OCI-LY7 (cell line): ENCODE results near the gene SLC19A1. TPM values are rescaled to one million over a fixed set of nuclear protein-coding genes. Genes with fewer than 3 reads are reported as not detected.

Source experiments
- BruUV-seq: library from RNA; stranded (reverse); fragments of 400-500 nt; replicated peaks from 2 replicates; lab custom pipeline; 2021; lab: Mats Ljungman, UMichigan
- CTCF ChIA-PET: fragments of 300-600 bp; sonication (Branson Sonifier 250); formaldehyde crosslinking; loops from one replicate; lab custom pipeline; 2022; ENCODE audit warnings: antibody characterized with exemption; ENCODE audit not compliant: unreplicated experiment; lab: Charles Lee
- POLR2A ChIA-PET: fragments of 300-600 bp; sonication (Branson Sonifier 250); formaldehyde crosslinking; loops from one replicate; lab custom pipeline; 2022; ENCODE audit warnings: antibody characterized with exemption; lab: Charles Lee
- DNase-seq: peaks from one replicate; pipeline ENCODE4 v3.0.0-alpha.2; 2015; ENCODE audit warnings: low spot score
- H2AFZ ChIP-seq: fragments of 200-600 bp; sonication (generic), shearing (Covaris generic); 2 replicates; pipeline ENCODE4 v1.6.1; 2014; ENCODE audit warnings: mild to moderate bottlenecking, antibody characterized with exemption, low read length, moderate library complexity
- H3K27ac ChIP-seq: fragments of 200-600 bp; sonication (generic); 2 replicates; pipeline ENCODE4 v1.5.1; 2014; ENCODE audit warnings: mixed run types, low read depth, mild to moderate bottlenecking, moderate library complexity, low read length, inconsistent platforms; ENCODE audit not compliant: poor library complexity, severe bottlenecking
- H3K36me3 ChIP-seq: fragments of 200-600 bp; sonication (generic); 2 replicates; pipeline ENCODE4 v1.6.1; 2014; ENCODE audit warnings: mild to moderate bottlenecking, antibody characterized with exemption, low read length, moderate library complexity, mixed read lengths; ENCODE audit not compliant: insufficient read depth
- H3K4me1 ChIP-seq: fragments of 200-600 bp; sonication (generic); 2 replicates; pipeline ENCODE4 v1.5.1; 2014; ENCODE audit warnings: mild to moderate bottlenecking, low read length; ENCODE audit not compliant: insufficient read depth, poor library complexity, severe bottlenecking
- H3K4me2 ChIP-seq: fragments of 200-600 bp; sonication (generic); 2 replicates; pipeline ENCODE4 v1.6.1; 2014; ENCODE audit warnings: mild to moderate bottlenecking, low read length
- H3K4me3 ChIP-seq: fragments of 200-600 bp; sonication (generic); 2 replicates; pipeline ENCODE4 v1.5.1; 2014; ENCODE audit warnings: mild to moderate bottlenecking, low read depth, low read length; ENCODE audit not compliant: poor library complexity, severe bottlenecking
- H3K79me2 ChIP-seq: fragments of 200-600 bp; sonication (generic); 2 replicates; pipeline ENCODE4 v1.6.1; 2016; ENCODE audit warnings: low read depth, mild to moderate bottlenecking, low read length, moderate library complexity, mixed read lengths; ENCODE audit not compliant: insufficient read depth
- H3K9me2 ChIP-seq: fragments of 200-600 bp; sonication (generic); 2 replicates; pipeline ENCODE4 v1.6.1; 2016; ENCODE audit warnings: mild to moderate bottlenecking, low read length, mixed read lengths; ENCODE audit not compliant: insufficient read depth
- H3K9me3 ChIP-seq: fragments of 200-600 bp; sonication (generic); 2 replicates; pipeline ENCODE4 v1.6.1; 2014; ENCODE audit warnings: mild to moderate bottlenecking, mixed run types, low read length, mixed read lengths
- H4K20me1 ChIP-seq: fragments of 200-600 bp; sonication (generic); 2 replicates; pipeline ENCODE4 v1.6.1; 2014; ENCODE audit warnings: mild to moderate bottlenecking, antibody characterized with exemption, low read length, moderate library complexity, mixed read lengths; ENCODE audit not compliant: insufficient read depth
- EZH2phosphoT487 ChIP-seq: fragments of 200-600 bp; sonication (generic); IDR thresholded peaks from 2 replicates; pipeline ENCODE4 v1.6.1; 2018; ENCODE audit warnings: low read depth, borderline replicate concordance, mild to moderate bottlenecking, mixed run types, antibody characterized with exemption, low read length, moderate library complexity, mixed read lengths
- intact Hi-C: fragments of 100-400 bp; cut with micrococcal nuclease; formaldehyde crosslinking; loops from one replicate; pipeline ENCODE4 v1.10.0; 2022; ENCODE audit not compliant: unreplicated experiment
- total RNA-seq, 2 experiments: library from RNA; depleted of rRNA in 1 of 2; stranded (reverse); fragments of >200 nt in 1 of 2; shearing (Covaris generic) in 1 of 2; gene quantifications; 2 replicates each; pipeline ENCODE4 v1.2.3, GENCODE V29; 2014 to 2022
- TF ChIP-seq, protein P1 (sequence below): fragments of 200-600 bp; sonication (generic); conservative IDR thresholded peaks from 2 replicates; pipeline ENCODE4 v1.5.1; 2014; ENCODE audit warnings: mild to moderate bottlenecking, antibody characterized with exemption, low read length, moderate library complexity, mixed read lengths

The SLC19A1 gene
- total RNA-seq, 2 experiments from 2014 or later: 17.9 to 41.2 TPM

DNA sequence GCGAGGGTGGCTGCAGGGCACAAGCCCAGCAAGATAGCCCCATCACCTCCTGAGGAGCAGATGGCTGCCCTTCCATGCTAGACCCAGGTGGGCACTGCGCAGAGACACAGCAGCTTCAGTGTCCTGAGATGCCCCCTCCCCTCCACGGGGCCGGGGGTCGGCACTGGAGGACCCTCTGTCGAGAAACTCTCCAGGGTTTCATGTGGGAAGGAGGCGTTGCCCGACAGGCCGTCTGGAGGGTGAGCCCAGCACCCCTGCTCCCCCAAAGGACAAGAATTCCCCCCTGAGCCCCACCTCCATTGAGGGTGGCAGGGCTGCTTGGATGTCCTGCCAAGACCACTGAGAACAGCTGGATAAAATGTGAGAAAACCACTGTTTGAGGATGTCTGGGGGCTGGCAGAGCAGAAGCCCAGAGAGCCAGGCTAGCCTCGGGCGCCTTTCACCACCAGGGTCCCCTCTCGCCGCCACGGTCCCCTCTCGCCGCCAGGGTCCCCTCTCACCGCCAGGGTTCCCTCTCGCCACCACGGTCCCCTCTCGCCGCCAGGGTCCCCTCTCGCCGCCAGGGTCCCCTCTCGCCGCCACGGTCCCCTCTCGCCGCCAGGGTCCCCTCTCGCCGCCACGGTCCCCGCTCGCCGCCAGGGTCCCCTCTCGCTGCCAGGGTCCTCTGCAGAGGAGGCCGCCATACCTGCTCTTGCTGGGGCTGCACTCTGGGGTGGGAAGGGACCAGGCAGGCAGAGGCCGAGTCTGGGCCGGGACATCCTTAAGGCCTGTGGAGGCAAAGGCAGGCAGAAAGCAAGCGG, 44.2 kb downstream of the SLC19A1 start:
- no peaks in the 10 kb centered on the region for H3K36me3 ChIP-seq
- BruUV-seq: no TSS peak
- H2AFZ ChIP-seq: no peak overlapping the region
- no peaks in the 10 kb centered on the region for H3K9me3 ChIP-seq
- no peaks in the 10 kb centered on the region for H4K20me1 ChIP-seq
- H3K4me1 ChIP-seq: no peaks in the 10 kb centered on the region
- no peak overlapping the region for H3K27ac ChIP-seq
- CTCF ChIA-PET: no interaction called here
- H3K4me2 ChIP-seq: no peak overlapping the region
- H3K79me2 ChIP-seq: no peaks in the 10 kb centered on the region
- no peak overlapping the region for H3K4me3 ChIP-seq
- POLR2A ChIA-PET: no interaction called here
- no peak for TF ChIP-seq EZH2phosphoT487
- TF ChIP-seq, protein P1, sequence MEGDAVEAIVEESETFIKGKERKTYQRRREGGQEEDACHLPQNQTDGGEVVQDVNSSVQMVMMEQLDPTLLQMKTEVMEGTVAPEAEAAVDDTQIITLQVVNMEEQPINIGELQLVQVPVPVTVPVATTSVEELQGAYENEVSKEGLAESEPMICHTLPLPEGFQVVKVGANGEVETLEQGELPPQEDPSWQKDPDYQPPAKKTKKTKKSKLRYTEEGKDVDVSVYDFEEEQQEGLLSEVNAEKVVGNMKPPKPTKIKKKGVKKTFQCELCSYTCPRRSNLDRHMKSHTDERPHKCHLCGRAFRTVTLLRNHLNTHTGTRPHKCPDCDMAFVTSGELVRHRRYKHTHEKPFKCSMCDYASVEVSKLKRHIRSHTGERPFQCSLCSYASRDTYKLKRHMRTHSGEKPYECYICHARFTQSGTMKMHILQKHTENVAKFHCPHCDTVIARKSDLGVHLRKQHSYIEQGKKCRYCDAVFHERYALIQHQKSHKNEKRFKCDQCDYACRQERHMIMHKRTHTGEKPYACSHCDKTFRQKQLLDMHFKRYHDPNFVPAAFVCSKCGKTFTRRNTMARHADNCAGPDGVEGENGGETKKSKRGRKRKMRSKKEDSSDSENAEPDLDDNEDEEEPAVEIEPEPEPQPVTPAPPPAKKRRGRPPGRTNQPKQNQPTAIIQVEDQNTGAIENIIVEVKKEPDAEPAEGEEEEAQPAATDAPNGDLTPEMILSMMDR: no peak
- no peak for DNase-seq
- H3K9me2 ChIP-seq: no peaks in the 10 kb centered on the region
- intact Hi-C loops: no loop called here

DNA sequence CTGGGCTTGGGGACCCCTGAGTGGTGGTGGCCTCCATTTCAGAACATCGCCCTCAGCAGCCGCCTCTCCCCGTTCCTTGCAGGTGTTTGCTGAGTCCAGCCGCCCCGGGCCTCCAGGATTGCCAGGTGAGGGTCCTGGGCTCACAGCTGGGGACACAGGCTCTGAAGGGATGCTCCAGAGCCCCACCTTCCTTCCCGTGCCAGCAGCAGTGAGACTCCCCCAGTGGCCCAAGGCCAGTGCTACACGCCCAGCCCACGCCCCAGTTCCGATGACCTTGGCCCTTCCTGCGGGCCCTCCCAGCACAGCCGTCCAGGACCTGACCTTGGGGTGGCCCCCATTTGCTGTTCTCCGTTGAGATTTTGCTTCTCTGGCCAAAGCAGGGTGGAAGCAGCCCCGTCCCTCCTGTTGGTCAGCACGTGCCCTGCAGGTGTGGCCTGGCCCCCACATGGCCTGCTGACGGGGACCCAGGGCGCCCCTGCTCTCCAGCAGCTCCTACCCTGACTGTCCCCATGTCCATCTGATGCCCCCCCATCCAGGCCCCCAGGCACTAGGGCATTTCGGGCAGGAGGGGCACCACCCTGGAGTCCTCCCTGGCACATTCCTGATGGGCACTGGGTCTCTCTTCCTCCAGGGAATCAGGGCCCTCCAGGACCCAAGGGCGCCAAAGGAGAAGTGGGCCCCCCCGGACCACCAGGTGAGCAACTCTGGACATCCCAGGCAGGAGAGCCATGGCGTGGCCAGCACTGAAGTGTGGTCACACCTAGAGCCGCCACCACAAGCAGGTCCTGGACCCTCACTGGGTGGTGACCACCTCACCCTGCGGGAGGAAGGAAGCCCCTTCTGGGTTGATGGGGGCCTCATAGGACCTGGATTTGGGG, 45.0 kb downstream of the SLC19A1 start:
- no TSS peak for BruUV-seq

More for the DNA sequence above, 45.0 kb downstream of the SLC19A1 start:
- Histone ChIP-seq H3K9me3 (no peaks in the 10 kb centered on the region), H3K4me2 (no peak overlapping the region), H3K79me2 (no peaks in the 10 kb centered on the region), H3K36me3 (no peaks in the 10 kb centered on the region), H3K4me1 (no peaks in the 10 kb centered on the region), H3K27ac (no peak overlapping the region), H3K4me3 (no peak overlapping the region), H2AFZ (no peak overlapping the region), H4K20me1 (no peaks in the 10 kb centered on the region), H3K9me2 (no peaks in the 10 kb centered on the region)
- CTCF ChIA-PET: no interaction called here
- DNase-seq: no peak
- TF ChIP-seq, protein P1: no peak
- no peak for TF ChIP-seq EZH2phosphoT487
- POLR2A ChIA-PET: no interaction called here
- intact Hi-C loops: no loop called here
